ENCODE measurements around the gene PABPC3.

PABPC3 gene

DNA sequence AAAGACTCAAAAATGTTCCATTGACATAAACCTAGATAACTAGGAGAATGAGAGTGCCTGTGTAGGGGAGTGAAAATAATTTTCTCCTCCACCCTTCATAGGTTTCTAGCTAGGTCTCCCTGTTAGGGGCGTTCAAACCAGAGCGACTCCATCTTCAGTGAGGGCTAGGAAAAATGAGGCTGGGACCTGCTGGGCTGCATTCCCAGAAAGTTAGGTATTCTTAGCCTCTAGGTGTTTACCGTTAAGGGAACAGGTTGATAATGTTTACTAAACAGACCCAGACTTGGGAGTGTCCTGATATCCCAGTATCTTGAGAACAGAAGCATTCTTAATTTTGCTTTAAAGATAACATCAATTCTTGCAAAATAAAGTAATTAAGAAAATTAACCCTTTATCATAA is 20.1 kb downstream of the PABPC3 start:
- Histone ChIP-seq H3K27me3 (ENCODE audit: control insufficient read depth, insufficient read depth, low read length) (no peaks in the 10 kb centered on the region), H3K4me1 (ENCODE audit: control insufficient read depth, insufficient read depth, low read length) (peaks cover 12% of the 10 kb centered on the region), H3K4me3 (ENCODE audit: low read length) (no peak overlapping the region), H3K9me3 (ENCODE audit: control insufficient read depth, low read length) (no peaks in the 10 kb centered on the region), H3K9ac (ENCODE audit: low read length) (no peak overlapping the region), H3K36me3 (ENCODE audit: control insufficient read depth, insufficient read depth, low read length) (no peaks in the 10 kb centered on the region)

DNA sequence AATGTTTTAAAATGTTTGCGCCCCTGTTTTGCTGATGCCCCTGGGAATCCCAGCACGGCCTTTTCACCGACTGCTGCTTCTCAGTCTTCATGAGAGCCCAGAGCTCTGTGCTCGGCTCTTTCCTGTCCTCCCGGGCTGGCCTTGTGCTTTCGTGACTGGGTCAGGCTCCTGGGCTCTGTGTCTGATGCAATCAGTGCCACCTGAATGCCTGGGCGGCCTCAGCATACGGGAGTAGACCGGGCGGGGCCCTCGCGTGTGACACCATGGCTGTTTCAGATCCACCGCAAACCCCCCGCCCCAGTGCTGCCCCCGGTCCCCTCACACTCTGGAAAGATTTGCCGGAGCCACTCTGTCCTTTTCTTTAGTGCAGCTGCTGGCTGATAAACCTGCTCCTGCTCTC is 21.4 kb downstream of the PABPC3 start:
- Histone ChIP-seq H3K4me1 (ENCODE audit: control insufficient read depth, insufficient read depth, low read length) (peaks cover 14% of the 10 kb centered on the region), H3K9me3 (ENCODE audit: control insufficient read depth, low read length) (no peaks in the 10 kb centered on the region), H3K36me3 (ENCODE audit: control insufficient read depth, insufficient read depth, low read length) (no peaks in the 10 kb centered on the region), H3K27me3 (ENCODE audit: control insufficient read depth, insufficient read depth, low read length) (no peaks in the 10 kb centered on the region), H3K9ac (ENCODE audit: low read length) (no peak overlapping the region), H3K4me3 (ENCODE audit: low read length) (no peak overlapping the region)

DNA sequence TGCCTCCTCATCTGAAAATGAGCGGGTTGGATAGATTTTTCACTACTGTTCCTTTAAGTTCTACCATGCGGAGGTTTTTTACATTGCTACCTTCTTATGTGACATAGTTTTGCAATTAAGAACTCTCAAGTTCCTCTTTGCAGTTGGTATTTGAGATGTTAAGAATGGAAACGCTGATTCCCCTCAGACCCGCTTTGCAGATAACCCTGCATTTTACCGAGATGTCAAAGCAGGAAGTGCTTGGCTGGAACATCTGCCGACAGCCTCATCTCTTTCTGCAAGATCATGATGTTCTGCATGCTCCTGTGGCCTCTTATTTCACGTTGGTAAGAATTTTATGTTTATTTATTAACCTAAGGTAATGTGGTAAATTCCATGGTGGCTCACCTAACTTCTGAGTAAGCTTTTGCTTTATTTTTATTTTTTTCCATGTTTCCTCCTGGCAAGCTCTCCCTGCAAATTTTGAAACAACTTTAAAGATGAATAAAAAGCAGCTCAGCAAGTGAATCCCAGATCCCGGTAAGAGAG is 22.5 kb downstream of the PABPC3 start:
- Histone ChIP-seq H3K36me3 (ENCODE audit: control insufficient read depth, insufficient read depth, low read length) (no peaks in the 10 kb centered on the region), H3K27me3 (ENCODE audit: control insufficient read depth, insufficient read depth, low read length) (no peaks in the 10 kb centered on the region), H3K9me3 (ENCODE audit: control insufficient read depth, low read length) (no peaks in the 10 kb centered on the region)

DNA sequence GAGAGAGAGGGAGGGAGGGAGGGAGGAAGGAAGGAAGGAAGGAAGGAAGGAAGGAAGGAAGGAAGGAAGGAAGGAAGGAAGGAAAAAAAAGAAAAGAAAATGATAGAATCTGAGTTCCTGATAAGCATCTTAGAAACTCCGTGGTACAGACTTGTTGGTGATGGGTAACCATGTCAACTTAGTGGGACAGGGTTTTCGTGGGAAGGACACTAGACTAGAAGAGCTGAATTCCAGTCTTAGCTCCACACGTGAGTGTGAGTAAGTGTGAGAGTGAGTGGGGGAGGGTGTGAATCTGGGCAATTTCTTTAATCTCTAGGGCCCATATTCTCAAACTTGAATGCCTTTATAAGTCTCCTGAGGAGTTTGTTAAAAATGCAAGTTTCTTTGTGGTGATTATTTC is 35.0 kb downstream of the PABPC3 start:
- no peaks in the 10 kb centered on the region for H3K4me1 ChIP-seq (ENCODE audit: control insufficient read depth, insufficient read depth, low read length)
- no peak overlapping the region for H3K9ac ChIP-seq (ENCODE audit: low read length)
- H3K36me3 ChIP-seq (ENCODE audit: control insufficient read depth, insufficient read depth, low read length) = no peaks in the 10 kb centered on the region
- H3K9me3 ChIP-seq (ENCODE audit: control insufficient read depth, low read length) = no peaks in the 10 kb centered on the region
- H3K27me3 ChIP-seq (ENCODE audit: control insufficient read depth, insufficient read depth, low read length) = no peaks in the 10 kb centered on the region
- no peak overlapping the region for H3K4me3 ChIP-seq (ENCODE audit: low read length)

More for the DNA sequence above, 22.5 kb downstream of the PABPC3 start:
- no peak overlapping the region for H3K9ac ChIP-seq (ENCODE audit: low read length)
- H3K4me3 ChIP-seq (ENCODE audit: low read length) = no peak overlapping the region
- peaks cover 14% of the 10 kb centered on the region for H3K4me1 ChIP-seq (ENCODE audit: control insufficient read depth, insufficient read depth, low read length)

DNA sequence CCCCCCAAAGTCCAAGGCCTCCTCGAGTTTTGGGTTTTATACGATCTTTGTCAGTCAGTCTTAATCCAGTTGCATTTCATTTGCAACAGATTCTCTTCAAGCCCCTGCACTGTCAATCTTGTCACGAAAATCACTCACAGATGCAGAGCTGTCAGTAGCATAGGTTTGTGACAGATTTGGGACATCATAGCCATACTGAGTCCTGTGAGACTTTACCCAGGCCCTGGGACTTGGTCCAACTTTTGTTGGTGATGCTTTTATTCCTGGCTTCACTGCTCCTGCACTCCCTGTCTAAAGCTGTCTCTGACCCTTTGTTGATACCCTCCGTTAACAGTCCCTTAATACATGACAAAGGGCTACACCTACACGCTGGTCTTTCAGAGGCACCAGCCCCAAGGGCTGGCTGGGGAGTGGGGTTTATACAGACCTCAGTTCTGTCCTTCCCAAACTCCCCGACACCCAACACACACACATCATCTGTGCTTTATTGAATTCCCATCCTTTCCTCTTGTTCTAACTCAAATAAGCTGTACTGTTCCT is 36.0 kb downstream of the PABPC3 start:
- Histone ChIP-seq H3K4me3 (ENCODE audit: low read length) (no peak overlapping the region), H3K9me3 (ENCODE audit: control insufficient read depth, low read length) (no peaks in the 10 kb centered on the region), H3K27me3 (ENCODE audit: control insufficient read depth, insufficient read depth, low read length) (no peaks in the 10 kb centered on the region), H3K4me1 (ENCODE audit: control insufficient read depth, insufficient read depth, low read length) (no peaks in the 10 kb centered on the region), H3K36me3 (ENCODE audit: control insufficient read depth, insufficient read depth, low read length) (no peaks in the 10 kb centered on the region), H3K9ac (ENCODE audit: low read length) (no peak overlapping the region)

DNA sequence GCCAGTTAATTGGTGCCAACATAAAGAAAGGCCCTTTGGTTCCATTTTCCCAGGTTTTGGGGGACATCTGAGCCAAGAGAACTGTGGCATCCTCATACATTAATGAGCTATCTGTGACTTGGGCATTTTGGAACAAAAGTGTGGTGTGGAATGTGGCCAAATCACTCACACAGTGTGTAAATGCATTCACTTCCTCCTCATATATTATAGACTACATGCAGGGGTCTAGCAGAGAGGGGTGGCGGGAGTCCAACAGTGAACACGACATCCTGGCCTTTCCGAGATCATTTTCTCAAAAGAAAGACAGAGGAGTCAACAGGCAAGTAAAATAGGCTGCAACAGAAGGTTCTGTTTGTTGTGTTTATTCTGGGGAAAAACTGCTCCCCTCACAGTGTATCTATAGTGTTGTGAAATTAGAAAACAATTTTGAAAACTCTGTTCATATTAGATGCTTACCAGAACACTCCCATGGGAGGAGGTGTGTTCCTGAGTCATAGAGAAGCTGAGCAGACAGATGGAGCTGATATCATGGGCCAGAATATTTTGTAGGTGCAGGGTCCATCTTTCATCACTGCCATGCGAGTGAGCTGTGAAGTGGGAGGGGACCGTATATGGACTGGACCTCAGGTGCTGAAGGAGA is 36.9 kb downstream of the PABPC3 start:
- Histone ChIP-seq H3K4me1 (ENCODE audit: control insufficient read depth, insufficient read depth, low read length) (no peaks in the 10 kb centered on the region), H3K36me3 (ENCODE audit: control insufficient read depth, insufficient read depth, low read length) (no peaks in the 10 kb centered on the region), H3K27me3 (ENCODE audit: control insufficient read depth, insufficient read depth, low read length) (no peaks in the 10 kb centered on the region), H3K9me3 (ENCODE audit: control insufficient read depth, low read length) (no peaks in the 10 kb centered on the region), H3K9ac (ENCODE audit: low read length) (no peak overlapping the region), H3K4me3 (ENCODE audit: low read length) (no peak overlapping the region)

DNA sequence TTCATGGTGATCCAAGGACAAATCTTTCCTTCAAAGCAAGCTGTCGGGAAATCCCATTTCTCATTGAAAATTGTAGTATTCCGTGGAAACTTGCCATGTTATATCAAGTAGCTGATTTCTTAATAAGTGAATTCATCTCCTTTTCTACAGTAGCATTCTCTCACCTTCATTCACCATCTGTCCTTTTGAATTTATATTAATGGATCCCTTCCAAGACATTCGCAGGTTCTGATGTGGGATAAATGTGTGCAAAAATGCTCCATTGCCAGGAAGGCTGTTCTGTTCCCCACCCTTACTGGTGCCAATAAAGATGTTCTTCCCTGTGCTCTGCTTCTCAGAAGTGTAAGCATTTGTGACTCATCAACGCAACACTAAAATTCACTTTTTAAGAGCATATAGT is 40.0 kb downstream of the PABPC3 start:
- Histone ChIP-seq H3K4me3 (ENCODE audit: low read length) (no peak overlapping the region), H3K4me1 (ENCODE audit: control insufficient read depth, insufficient read depth, low read length) (no peaks in the 10 kb centered on the region), H3K9ac (ENCODE audit: low read length) (no peak overlapping the region), H3K27me3 (ENCODE audit: control insufficient read depth, insufficient read depth, low read length) (no peaks in the 10 kb centered on the region), H3K9me3 (ENCODE audit: control insufficient read depth, low read length) (no peaks in the 10 kb centered on the region), H3K36me3 (ENCODE audit: control insufficient read depth, insufficient read depth, low read length) (no peaks in the 10 kb centered on the region)

DNA sequence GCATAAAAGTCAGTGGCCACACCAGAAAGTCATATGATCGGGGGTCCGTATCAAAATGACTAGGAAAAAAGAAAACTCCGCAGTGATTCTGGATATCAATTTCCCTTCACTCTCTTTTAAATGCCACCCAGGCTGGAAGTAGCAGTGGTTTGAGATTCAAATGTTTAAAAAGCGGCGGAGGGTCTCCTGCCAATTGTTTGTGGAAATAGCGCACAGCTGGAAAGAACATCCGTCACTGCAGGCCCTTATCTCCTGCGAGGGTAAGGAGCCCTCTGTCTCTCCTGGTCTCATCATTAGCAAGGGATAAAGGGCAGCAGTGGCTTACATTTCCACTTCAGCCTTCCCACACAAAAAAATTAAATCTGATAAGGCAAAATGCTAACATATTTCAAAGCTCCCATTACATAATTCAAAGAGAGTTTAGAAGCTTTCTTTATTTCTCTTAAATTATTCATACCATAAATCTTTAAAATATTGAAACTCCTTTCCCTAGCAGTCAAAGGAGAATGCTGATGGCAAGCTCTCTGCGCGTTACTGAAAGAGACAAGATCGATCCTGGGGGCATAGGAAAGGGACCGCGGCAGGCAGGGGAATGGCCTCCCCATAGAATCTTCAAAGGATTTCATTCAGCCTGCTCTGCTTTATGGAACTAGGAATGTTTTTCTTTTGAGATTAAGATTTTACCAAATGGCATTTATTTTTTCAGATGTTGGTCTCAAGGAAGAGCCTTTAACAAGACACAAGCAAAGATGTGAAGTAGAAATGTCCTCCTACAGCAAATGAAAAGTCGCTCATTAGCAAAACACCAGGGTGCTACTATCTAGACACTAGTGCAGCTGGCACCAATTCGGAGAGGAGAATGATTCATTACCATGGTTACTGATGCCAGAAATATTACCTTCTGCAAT is 41.2 kb downstream of the PABPC3 start:
- Histone ChIP-seq H3K4me3 (ENCODE audit: low read length) (no peak overlapping the region), H3K4me1 (ENCODE audit: control insufficient read depth, insufficient read depth, low read length) (no peaks in the 10 kb centered on the region), H3K9me3 (ENCODE audit: control insufficient read depth, low read length) (no peaks in the 10 kb centered on the region), H3K36me3 (ENCODE audit: control insufficient read depth, insufficient read depth, low read length) (no peaks in the 10 kb centered on the region), H3K9ac (ENCODE audit: low read length) (no peak overlapping the region), H3K27me3 (ENCODE audit: control insufficient read depth, insufficient read depth, low read length) (no peaks in the 10 kb centered on the region)

DNA sequence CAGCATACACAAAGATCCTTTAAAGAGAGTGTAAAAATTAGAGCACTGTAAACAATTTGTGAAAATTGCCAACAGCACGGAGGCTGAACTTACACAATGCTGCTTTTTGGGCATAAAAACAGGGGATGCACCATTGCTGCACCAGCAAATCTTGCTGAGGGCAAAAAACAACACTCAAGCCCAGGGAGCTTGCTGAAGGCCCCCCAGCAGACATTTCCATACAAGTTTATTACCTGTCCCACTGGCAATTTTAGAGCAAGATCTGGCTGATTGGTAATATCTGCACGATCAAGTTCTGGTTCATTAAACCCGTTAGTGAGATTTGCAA is 41.8 kb downstream of the PABPC3 start:
- Histone ChIP-seq H3K9me3 (ENCODE audit: control insufficient read depth, low read length) (no peaks in the 10 kb centered on the region), H3K9ac (ENCODE audit: low read length) (no peak overlapping the region), H3K4me3 (ENCODE audit: low read length) (no peak overlapping the region), H3K27me3 (ENCODE audit: control insufficient read depth, insufficient read depth, low read length) (no peaks in the 10 kb centered on the region), H3K36me3 (ENCODE audit: control insufficient read depth, insufficient read depth, low read length) (no peaks in the 10 kb centered on the region), H3K4me1 (ENCODE audit: control insufficient read depth, insufficient read depth, low read length) (no peaks in the 10 kb centered on the region)

DNA sequence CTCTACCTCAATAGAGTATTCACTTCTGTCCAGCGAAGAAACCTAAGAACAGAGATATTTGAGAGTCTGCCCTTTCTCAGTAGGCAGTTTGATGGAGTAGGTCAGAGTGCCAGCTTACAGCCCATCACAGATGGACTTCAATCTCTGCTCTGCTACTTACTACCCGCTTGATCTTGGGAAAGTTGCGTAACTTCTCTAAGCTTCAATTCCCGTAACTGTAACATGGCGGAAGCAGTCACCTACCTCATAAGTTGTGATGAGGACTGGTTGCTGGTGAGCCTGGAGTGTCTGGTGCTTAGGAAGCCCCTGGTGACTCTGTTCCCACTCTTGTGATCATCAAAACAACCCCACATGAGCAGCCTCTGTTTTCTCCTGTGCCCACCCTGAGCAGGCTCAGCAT is 45.1 kb downstream of the PABPC3 start:
- Histone ChIP-seq H3K9ac (ENCODE audit: low read length) (no peak overlapping the region), H3K9me3 (ENCODE audit: control insufficient read depth, low read length) (no peaks in the 10 kb centered on the region), H3K4me3 (ENCODE audit: low read length) (no peak overlapping the region), H3K36me3 (ENCODE audit: control insufficient read depth, insufficient read depth, low read length) (no peaks in the 10 kb centered on the region), H3K27me3 (ENCODE audit: control insufficient read depth, insufficient read depth, low read length) (no peaks in the 10 kb centered on the region), H3K4me1 (ENCODE audit: control insufficient read depth, insufficient read depth, low read length) (no peaks in the 10 kb centered on the region)

DNA sequence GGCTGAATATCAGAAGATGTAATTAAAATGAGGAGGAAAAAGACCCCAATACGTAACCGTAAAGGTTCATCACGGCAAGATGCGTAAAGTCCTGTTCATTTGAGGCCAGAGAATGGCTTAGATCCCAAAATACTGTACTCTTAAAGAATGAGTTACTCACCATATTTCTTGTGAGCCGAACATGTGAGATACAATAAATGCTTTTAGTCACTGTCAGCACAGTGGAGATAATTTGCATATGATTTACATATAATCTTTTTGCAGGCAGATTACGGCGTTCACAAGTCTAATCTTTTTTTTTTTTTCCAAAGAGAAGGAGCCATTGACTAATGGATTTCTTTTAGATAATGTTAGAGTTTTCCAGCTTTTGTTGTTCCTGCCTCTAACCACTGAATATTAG is 47.8 kb downstream of the PABPC3 start:
- H3K4me3 ChIP-seq (ENCODE audit: low read length) = no peak overlapping the region
- H3K9ac ChIP-seq (ENCODE audit: low read length) = no peak overlapping the region
- H3K36me3 ChIP-seq (ENCODE audit: control insufficient read depth, insufficient read depth, low read length) = no peaks in the 10 kb centered on the region

DNA sequence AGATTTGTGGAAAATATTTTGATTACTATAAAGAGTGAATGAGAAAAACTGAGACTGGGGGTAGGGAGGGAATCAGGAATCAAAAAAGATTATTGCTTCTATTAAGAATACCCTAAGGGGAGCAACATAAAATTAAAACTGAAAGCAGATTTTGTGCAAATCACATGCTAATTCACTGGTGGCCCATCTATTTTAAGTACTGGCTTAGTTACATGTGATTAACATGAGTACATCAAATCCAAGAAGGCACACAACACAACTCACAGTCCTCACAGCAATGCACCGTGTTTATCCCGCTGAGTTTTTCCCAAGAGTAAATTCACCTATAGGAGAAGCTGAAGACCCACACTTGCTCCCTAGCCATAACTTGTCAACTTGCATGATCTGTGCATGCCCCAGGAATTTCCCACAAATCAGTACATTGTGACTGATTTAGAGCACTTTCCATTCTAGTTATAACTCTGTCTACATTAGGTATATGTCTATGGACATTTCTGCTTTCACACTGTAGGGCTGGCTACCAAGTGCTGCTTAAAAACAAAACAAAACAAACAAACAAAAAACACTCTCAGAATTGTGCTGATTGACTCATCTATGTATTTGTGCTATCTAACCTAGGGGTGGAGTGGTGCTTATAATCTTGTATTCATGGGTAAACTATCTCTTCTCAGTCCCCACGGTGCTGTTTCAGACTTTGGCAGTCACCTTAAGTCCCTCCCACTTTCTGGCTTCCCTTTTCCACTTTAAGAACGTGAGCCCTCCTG is 51.9 kb downstream of the PABPC3 start:
- no peak overlapping the region for H3K9ac ChIP-seq (ENCODE audit: low read length)
- H3K9me3 ChIP-seq (ENCODE audit: control insufficient read depth, low read length) = no peaks in the 10 kb centered on the region
- H3K36me3 ChIP-seq (ENCODE audit: control insufficient read depth, insufficient read depth, low read length) = no peaks in the 10 kb centered on the region
- H3K27me3 ChIP-seq (ENCODE audit: control insufficient read depth, insufficient read depth, low read length) = peaks cover 2% of the 10 kb centered on the region
- no peaks in the 10 kb centered on the region for H3K4me1 ChIP-seq (ENCODE audit: control insufficient read depth, insufficient read depth, low read length)
- H3K4me3 ChIP-seq (ENCODE audit: low read length) = no peak overlapping the region

More for the DNA sequence above, 47.8 kb downstream of the PABPC3 start:
- Histone ChIP-seq H3K27me3 (ENCODE audit: control insufficient read depth, insufficient read depth, low read length) (no peaks in the 10 kb centered on the region), H3K4me1 (ENCODE audit: control insufficient read depth, insufficient read depth, low read length) (no peaks in the 10 kb centered on the region), H3K9me3 (ENCODE audit: control insufficient read depth, low read length) (no peaks in the 10 kb centered on the region)

Measured in mucosa of stomach (tissue), 1 donor.